GM19238 (cell line): ENCODE measurements around the gene TNIK.

Source experiments
- DNase-seq: peaks from one replicate; pipeline ENCODE4 v3.0.0; 2011; ENCODE audit warnings: low spot score; ENCODE audit not compliant: insufficient read length

Gene TNIK

GRCh38 chr3:171343693-171344092 is 116.5 kb downstream of the TNIK start:
- no peak for DNase-seq

- no peak for DNase-seq
These were observed 117.3 kb downstream of the TNIK start for GRCh38 chr3:171342783-171343420.

- DNase-seq, result no peak
These were observed 118.0 kb downstream of the TNIK start for GRCh38 chr3:171342200-171342599.

- no peak for DNase-seq
These were observed 119.8 kb downstream of the TNIK start for GRCh38 chr3:171340434-171340833.

DNA sequence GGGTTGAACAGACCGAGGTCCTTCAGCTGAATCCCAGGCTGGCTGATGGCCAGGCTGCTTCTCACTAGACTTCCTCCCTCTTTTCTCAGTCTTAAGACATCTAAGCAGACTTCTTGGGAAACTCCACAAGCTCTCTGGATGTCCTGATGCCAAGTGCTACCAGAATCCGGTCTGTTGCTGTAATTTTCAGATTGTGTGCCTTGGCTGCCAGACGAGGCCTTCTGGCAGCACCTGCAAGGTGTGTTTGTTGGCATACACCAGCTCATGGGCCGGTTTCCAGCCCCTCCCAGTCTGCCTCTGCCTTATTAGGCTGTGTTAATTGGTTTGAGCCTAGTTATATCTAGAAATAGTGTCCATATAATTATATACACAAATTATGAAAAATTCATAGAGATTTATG is 120.6 kb downstream of the TNIK start:
- no peak for DNase-seq

DNA sequence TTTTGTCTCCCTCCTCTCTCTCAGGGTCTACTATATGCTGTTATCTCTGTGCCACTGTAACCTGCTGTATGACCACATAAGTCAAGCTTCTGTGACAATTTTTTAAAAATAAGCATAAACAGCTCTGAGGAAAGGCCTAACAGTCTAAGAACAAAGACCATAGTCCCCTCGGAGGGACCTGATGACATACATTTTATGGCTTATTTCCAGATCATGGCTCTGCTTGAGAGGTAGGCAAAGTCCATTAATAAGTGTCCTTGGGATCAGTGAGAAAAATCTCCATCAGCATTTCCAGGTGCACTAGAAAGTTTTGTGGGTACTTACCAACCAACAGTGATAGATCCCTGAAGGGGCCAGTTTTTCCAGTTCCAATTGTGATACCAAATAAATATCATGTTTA is 123.8 kb downstream of the TNIK start:
- no peak for DNase-seq

GRCh38 chr3:171335559-171335958 is 124.6 kb downstream of the TNIK start:
- DNase-seq, result no peak

DNA sequence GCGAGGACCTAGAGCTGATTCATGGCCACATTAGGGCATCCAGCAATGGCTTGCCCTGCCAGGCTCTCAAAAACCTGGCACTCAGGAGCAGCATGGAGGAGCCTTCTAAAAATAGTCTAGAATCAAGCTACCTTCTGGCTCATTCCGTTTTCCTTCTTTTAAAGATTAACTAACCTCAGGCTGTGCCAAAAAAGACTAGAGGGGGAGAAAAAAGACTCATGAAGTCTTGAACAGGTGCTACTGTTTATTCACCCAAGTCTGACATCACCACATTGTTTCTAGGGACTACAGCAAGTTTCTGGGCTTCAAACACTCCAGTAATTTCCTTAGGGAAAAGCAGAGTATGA is 125.8 kb downstream of the TNIK start:
- DNase-seq, result no peak

GRCh38 chr3:171333784-171334464 is 126.3 kb downstream of the TNIK start:
- DNase-seq, result no peak

- DNase-seq, result no peak
These were observed 129.3 kb downstream of the TNIK start for GRCh38 chr3:171330938-171331337.

- DNase-seq, result no peak
These were observed 130.5 kb downstream of the TNIK start for GRCh38 chr3:171329746-171330145.

GRCh38 chr3:171328419-171329082 is 131.7 kb downstream of the TNIK start:
- DNase-seq, result no peak

DNA sequence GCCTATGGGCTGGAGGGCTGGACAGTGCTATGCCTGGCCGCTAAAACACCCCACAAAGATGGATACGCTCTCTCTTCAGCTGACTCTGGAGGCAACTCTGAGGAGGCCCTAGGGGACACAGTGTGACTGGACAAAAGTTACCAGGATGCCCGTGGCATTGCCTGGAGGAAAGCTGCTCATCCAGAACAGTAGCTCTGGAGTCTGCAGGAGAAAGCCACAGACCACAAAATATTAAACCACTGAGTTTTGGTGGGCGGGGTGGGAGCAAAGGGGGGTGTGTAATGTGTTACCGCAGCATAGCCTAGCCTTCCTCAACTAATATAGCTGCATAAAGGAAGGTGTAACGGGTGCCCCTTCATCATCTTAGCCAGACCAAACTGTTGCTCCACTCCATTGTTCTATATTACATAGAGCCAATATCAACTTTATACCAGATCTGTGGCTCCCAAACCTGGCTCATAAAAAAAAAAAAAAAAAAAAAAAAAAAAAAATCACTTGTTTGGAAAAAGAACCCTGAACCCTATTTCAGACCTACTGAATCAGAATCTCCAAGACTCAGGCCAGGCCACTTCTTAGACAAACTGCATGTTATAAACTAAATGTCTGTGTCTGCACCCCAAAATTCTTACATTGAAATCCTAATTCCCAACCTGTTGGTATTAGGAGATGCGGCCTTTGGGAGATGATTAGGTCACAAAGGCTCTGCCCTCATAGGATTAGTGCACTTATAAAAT is 132.6 kb downstream of the TNIK start:
- no peak for DNase-seq

GRCh38 chr3:171326717-171327440 is 133.3 kb downstream of the TNIK start:
- no peak for DNase-seq

- DNase-seq, result no peak
These were observed 136.2 kb downstream of the TNIK start for GRCh38 chr3:171323938-171324536.

- DNase-seq, result no peak
These were observed 138.4 kb downstream of the TNIK start for GRCh38 chr3:171321559-171322360.

GRCh38 chr3:171320750-171321558 is 139.3 kb downstream of the TNIK start:
- DNase-seq, result no peak

DNA sequence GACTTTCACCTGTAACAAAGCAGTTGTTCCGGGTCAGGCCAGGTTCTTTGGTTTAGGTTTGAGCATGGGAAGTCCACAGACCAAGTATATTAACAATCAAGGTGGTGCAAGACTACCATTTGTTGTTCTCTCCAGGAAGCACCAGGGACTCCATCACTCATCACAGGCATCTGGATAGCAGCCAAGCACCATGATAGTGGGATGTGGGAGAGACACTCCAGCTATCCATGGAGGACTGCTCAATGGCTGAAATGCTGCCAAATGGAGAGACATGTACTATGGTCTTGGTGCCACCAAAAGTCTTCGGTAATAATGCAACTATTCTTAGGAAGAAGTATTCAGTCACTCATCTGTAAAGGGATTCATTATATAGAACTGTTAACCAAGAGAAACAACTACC is 143.0 kb downstream of the TNIK start:
- DNase-seq, result no peak

GRCh38 chr3:171315919-171316318 is 144.3 kb downstream of the TNIK start:
- DNase-seq, result no peak
